ENCODE data around the gene PELO.
"Not testable (repeated sequence)": the region's sequence is repeated elsewhere in the genome, so short reads cannot be mapped to it uniquely, and the experiment has no call there.

Gene PELO

GRCh38 chr5:52787600-52788504 lies at the start of gene PELO, which contains the start of gene ITGA1:
Gene PELO (plus strand): TSS chr5:52787916. CDS start chr5:52800395, 12,479 bp downstream.
Gene ITGA1 (plus strand): TSS chr5:52787916. CDS start chr5:52788354, 438 bp downstream.
- ChIA-PET CTCF (interaction anchor here (0.5 to 0.7 kb wide), 2 partner anchors 14 to 397 kb away, joined by 3 read pairs; no protein-coding TSS in a partner anchor), POLR2A (interaction anchor here (0.7 to 1.5 kb wide), 3 partner anchors 11 to 62 kb away, joined by 3 to 10 read pairs (median 3); no protein-coding TSS in a partner anchor)
- peak; percentile 65 for DNase-seq (ENCODE audit: extremely low spot score)
- TF ChIP-seq SUZ12 (IDR thresholded peaks at IDR 0.05) (no peak), L3MBTL2 (conservative IDR thresholded peaks at IDR 0.05) (peak; percentile 72)

GRCh38 chr5:52738095-52738506 lies 49.6 kb upstream of the PELO start:
- POLR2A ChIA-PET = no interaction called here
- TF ChIP-seq, protein P1, sequence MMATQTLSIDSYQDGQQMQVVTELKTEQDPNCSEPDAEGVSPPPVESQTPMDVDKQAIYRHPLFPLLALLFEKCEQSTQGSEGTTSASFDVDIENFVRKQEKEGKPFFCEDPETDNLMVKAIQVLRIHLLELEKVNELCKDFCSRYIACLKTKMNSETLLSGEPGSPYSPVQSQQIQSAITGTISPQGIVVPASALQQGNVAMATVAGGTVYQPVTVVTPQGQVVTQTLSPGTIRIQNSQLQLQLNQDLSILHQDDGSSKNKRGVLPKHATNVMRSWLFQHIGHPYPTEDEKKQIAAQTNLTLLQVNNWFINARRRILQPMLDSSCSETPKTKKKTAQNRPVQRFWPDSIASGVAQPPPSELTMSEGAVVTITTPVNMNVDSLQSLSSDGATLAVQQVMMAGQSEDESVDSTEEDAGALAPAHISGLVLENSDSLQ (IDR thresholded peaks at IDR 0.05) = no peak
- TF ChIP-seq FOXK2 (IDR thresholded peaks at IDR 0.05) (no peak), ZNF384 (IDR thresholded peaks at IDR 0.05) (no peak), BHLHE40 (IDR thresholded peaks at IDR 0.05; ENCODE audit: borderline replicate concordance) (no peak), ARNT (IDR thresholded peaks at IDR 0.05) (no peak), CTBP1 (IDR thresholded peaks at IDR 0.05; ENCODE audit: borderline replicate concordance) (no peak), SUZ12 (IDR thresholded peaks at IDR 0.05) (no peak), LEF1 (IDR thresholded peaks at IDR 0.05; ENCODE audit: borderline replicate concordance) (no peak), SP1 (IDR thresholded peaks at IDR 0.05) (no peak), NFRKB (IDR thresholded peaks at IDR 0.05) (no peak), ELF4 (IDR thresholded peaks at IDR 0.05) (no peak), FOXA1 (IDR thresholded peaks at IDR 0.05) (no peak), TARDBP (IDR thresholded peaks at IDR 0.05) (no peak), FOXM1 (IDR thresholded peaks at IDR 0.05; ENCODE audit: borderline replicate concordance) (no peak), L3MBTL2 (conservative IDR thresholded peaks at IDR 0.05) (no peak)
- CTCF ChIA-PET = no interaction called here
- no peak for DNase-seq (ENCODE audit: extremely low spot score)

- DNase-seq (ENCODE audit: extremely low spot score) = no peak
- ChIA-PET CTCF (no interaction called here), POLR2A (no interaction called here)
- no peak for TF ChIP-seq FOXM1 (IDR thresholded peaks at IDR 0.05; ENCODE audit: borderline replicate concordance)
- no peak for TF ChIP-seq FOXA1 (IDR thresholded peaks at IDR 0.05)
- TF ChIP-seq LEF1 (IDR thresholded peaks at IDR 0.05; ENCODE audit: borderline replicate concordance) = no peak
These were observed 47.7 kb upstream of the PELO start for GRCh38 chr5:52740007-52740406.

DNA sequence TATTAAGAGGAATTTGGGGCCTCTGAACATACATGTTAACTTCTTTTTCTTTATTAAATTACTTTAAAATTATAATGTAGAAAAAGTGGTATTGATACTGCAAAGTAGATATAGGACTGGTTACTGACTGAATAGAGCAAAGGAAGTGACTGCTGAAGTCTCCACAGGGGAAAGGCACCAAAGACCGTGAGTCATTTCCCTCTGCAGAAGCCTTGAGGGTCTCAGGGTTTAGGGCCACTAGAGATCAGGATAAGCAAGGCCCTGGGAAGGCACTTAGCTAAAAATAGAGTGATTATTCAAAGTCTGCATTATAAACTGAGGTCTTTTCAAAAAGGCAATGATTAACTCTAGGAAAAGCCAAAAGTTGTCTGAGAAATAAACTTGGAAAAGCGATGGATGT lies 44.7 kb upstream of the PELO start:
- CTCF ChIA-PET = no interaction called here
- TF ChIP-seq BHLHE40 (IDR thresholded peaks at IDR 0.05; ENCODE audit: borderline replicate concordance) (no peak), LEF1 (IDR thresholded peaks at IDR 0.05; ENCODE audit: borderline replicate concordance) (no peak), NFRKB (IDR thresholded peaks at IDR 0.05) (no peak), ARNT (IDR thresholded peaks at IDR 0.05) (no peak), HDGF (IDR thresholded peaks at IDR 0.05; ENCODE audit: borderline replicate concordance) (no peak), ELF4 (IDR thresholded peaks at IDR 0.05) (no peak), SUZ12 (IDR thresholded peaks at IDR 0.05) (no peak), ZNF384 (IDR thresholded peaks at IDR 0.05) (no peak), FOXM1 (IDR thresholded peaks at IDR 0.05; ENCODE audit: borderline replicate concordance) (no peak), TARDBP (IDR thresholded peaks at IDR 0.05) (no peak), FOXK2 (IDR thresholded peaks at IDR 0.05) (no peak), L3MBTL2 (conservative IDR thresholded peaks at IDR 0.05) (no peak), SP1 (IDR thresholded peaks at IDR 0.05) (no peak), FOXA1 (IDR thresholded peaks at IDR 0.05) (no peak), CTBP1 (IDR thresholded peaks at IDR 0.05; ENCODE audit: borderline replicate concordance) (no peak)
- TF ChIP-seq, protein P1 (IDR thresholded peaks at IDR 0.05) = no peak
- no peak for DNase-seq (ENCODE audit: extremely low spot score)
- POLR2A ChIA-PET = no interaction called here

GRCh38 chr5:52743529-52743928 lies 44.2 kb upstream of the PELO start:
- no peak for DNase-seq (ENCODE audit: extremely low spot score)
- TF ChIP-seq LEF1 (IDR thresholded peaks at IDR 0.05; ENCODE audit: borderline replicate concordance) (no peak), CTBP1 (IDR thresholded peaks at IDR 0.05; ENCODE audit: borderline replicate concordance) (no peak), ELF4 (IDR thresholded peaks at IDR 0.05) (no peak), SUZ12 (IDR thresholded peaks at IDR 0.05) (no peak)
- POLR2A ChIA-PET = no interaction called here
- CTCF ChIA-PET = no interaction called here

DNA sequence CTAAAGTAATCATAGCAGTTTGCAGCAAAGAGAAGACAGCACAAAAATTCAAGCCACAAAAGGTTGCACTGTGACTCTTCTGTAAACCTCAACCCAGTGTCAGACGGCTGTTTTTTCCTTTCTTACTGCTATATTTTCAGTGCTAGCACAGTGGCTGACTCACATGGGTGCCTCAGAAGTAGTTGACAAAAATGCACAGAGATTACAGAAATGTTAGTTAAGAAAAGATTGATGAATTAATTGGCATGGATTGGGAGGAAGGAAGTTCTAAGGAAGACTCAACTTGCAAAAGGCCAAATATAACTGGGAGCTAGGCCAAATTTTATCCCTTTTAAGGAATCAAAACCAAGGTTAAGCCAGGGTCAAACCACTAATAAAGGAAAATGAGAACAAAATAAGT lies 43.7 kb upstream of the PELO start:
- DNase-seq (ENCODE audit: extremely low spot score) = no peak
- no peak for TF ChIP-seq ELF4 (IDR thresholded peaks at IDR 0.05)
- TF ChIP-seq SP1 (IDR thresholded peaks at IDR 0.05) = no peak
- TF ChIP-seq LEF1 (IDR thresholded peaks at IDR 0.05; ENCODE audit: borderline replicate concordance) = no peak
- TF ChIP-seq BHLHE40 (IDR thresholded peaks at IDR 0.05; ENCODE audit: borderline replicate concordance) = no peak
- TF ChIP-seq, protein P1 (IDR thresholded peaks at IDR 0.05) = no peak
- no peak for TF ChIP-seq HDGF (IDR thresholded peaks at IDR 0.05; ENCODE audit: borderline replicate concordance)
- TF ChIP-seq L3MBTL2 (conservative IDR thresholded peaks at IDR 0.05) = no peak
- no peak for TF ChIP-seq FOXM1 (IDR thresholded peaks at IDR 0.05; ENCODE audit: borderline replicate concordance)
- TF ChIP-seq NFRKB (IDR thresholded peaks at IDR 0.05) = no peak
- ChIA-PET CTCF (no interaction called here), POLR2A (no interaction called here)

GRCh38 chr5:52744867-52745458 lies 42.8 kb upstream of the PELO start:
- DNase-seq (ENCODE audit: extremely low spot score); CTCF ChIA-PET; POLR2A ChIA-PET: not testable (repeated sequence)

All from HEK293T (cell line).